HCT116 (cell line): ENCODE measurements around the gene GATAD2A. TPM values are rescaled to one million over a fixed set of nuclear protein-coding genes. Genes with fewer than 3 reads are reported as not detected.

ENCODE experiments used
- ATAC-seq: fragments of 200-7000 bp; cut with Tn5 transposase; 2 replicates; pipeline ENCODE4 v1.9.1; 2020; ENCODE audit warnings: mild to moderate bottlenecking, moderate library complexity
- BruUV-seq: library from RNA; stranded (reverse); fragments of 400-500 nt; replicated peaks from 2 replicates; lab custom pipeline; 2021; lab: Mats Ljungman, UMichigan
- CTCF ChIA-PET: fragments of 300-600 bp; sonication (Branson Sonifier 250); formaldehyde crosslinking; loops from one replicate; lab custom pipeline; 2021; ENCODE audit warnings: antibody characterized with exemption; lab: Charles Lee
- POLR2A ChIA-PET: fragments of 300-600, 350-600 bp; sonication (Branson Sonifier 250); formaldehyde crosslinking; loops from one replicate; lab custom pipeline; 2021; ENCODE audit warnings: antibody characterized with exemption; lab: Charles Lee
- RAD21 ChIA-PET, 2 experiments: fragments of 300-600 bp; sonication (Branson Sonifier 250); formaldehyde crosslinking; loops; one replicate each; lab custom pipeline; 2023; ENCODE audit warnings: low total read pairs in 2 of 2; ENCODE audit not compliant: uncharacterized antibody in 2 of 2, unreplicated experiment in 2 of 2, low non-redundant PET in 1 of 2; lab: Charles Lee
- DNase-seq: peaks from one replicate; pipeline ENCODE4 v3.0.0-alpha.2; 2010; ENCODE audit warnings: low read depth, low spot score
- H2AFZ ChIP-seq: fragments of 200-600 bp; shearing (Covaris generic), sonication (generic); 2 replicates; pipeline ENCODE4 v1.6.1; 2017; ENCODE audit warnings: low read depth, mixed run types, mixed read lengths, antibody characterized with exemption, low read length; ENCODE audit not compliant: poor library complexity, severe bottlenecking
- H3K27ac ChIP-seq: 2 replicates; pipeline ENCODE4 v1.5.1; 2012; ENCODE audit warnings: low read depth, low read length
- H3K27me3 ChIP-seq: fragments of 200-600 bp; sonication (generic); 2 replicates; pipeline ENCODE4 v1.6.1; 2016; ENCODE audit warnings: mixed run types, low read length, mixed read lengths; ENCODE audit not compliant: insufficient read depth
- H3K36me3 ChIP-seq, 2 experiments: fragments of 200-500 bp in 1 of 2; fragments of 200-600 bp in 1 of 2; sonication (Bioruptor generic) in 1 of 2; sonication (generic) in 1 of 2; 2 replicates each; pipeline versions ENCODE4 v1.5.1 to v1.6.1; 2014 to 2016; ENCODE audit warnings: low read length in 2 of 2, inconsistent platforms in 1 of 2, mixed read lengths in 1 of 2, mixed run types in 1 of 2; ENCODE audit not compliant: insufficient read depth in 2 of 2, control insufficient read depth in 1 of 2
- H3K4me1 ChIP-seq, 2 experiments: fragments of 200-600 bp in 1 of 2; sonication (generic) in 1 of 2; 2 replicates each; pipeline versions ENCODE4 v1.5.1 to v1.6.1; 2012 to 2017; ENCODE audit warnings: low read length in 2 of 2, inconsistent platforms in 1 of 2, mild to moderate bottlenecking in 1 of 2, mixed read lengths in 1 of 2, mixed run types in 1 of 2, moderate library complexity in 1 of 2; ENCODE audit not compliant: insufficient read depth in 2 of 2, control insufficient read depth in 1 of 2
- H3K4me2 ChIP-seq: fragments of 200-600 bp; sonication (generic); 2 replicates; pipeline ENCODE4 v1.6.1; 2017; ENCODE audit warnings: mixed run types, low read length, mixed read lengths
- H3K4me3 ChIP-seq, 2 experiments: fragments of 200-600 bp in 1 of 2; sonication (generic) in 1 of 2; replicated peaks in 1 of 2; 2 replicates each; pipeline ENCODE4 v1.5.1; 2011 to 2016; ENCODE audit warnings: low read length in 2 of 2, control low read depth in 1 of 2, low read depth in 1 of 2, mild to moderate bottlenecking in 1 of 2, mixed read lengths in 1 of 2, mixed run types in 1 of 2
- H3K79me2 ChIP-seq: fragments of 200-600 bp; sonication (generic); 2 replicates; pipeline ENCODE4 v1.6.1; 2017; ENCODE audit warnings: mild to moderate bottlenecking, mixed run types, low read length, moderate library complexity, mixed read lengths; ENCODE audit not compliant: insufficient read depth
- H3K9ac ChIP-seq: fragments of 200-600 bp; sonication (generic); 2 replicates; pipeline ENCODE4 v1.6.1; 2016; ENCODE audit warnings: low read length, mixed read lengths
- H3K9me2 ChIP-seq: fragments of 200-600 bp; sonication (generic), shearing (Covaris generic); 2 replicates; pipeline ENCODE4 v1.6.1; 2017; ENCODE audit warnings: mixed run types, mild to moderate bottlenecking, moderate library complexity; ENCODE audit not compliant: insufficient read depth
- H3K9me3 ChIP-seq, 2 experiments: fragments of 200-500 bp in 1 of 2; fragments of 200-600 bp in 1 of 2; sonication (Bioruptor generic) in 1 of 2; sonication (generic) in 1 of 2; 2 replicates each; pipeline ENCODE4 v1.6.1; 2014 to 2017; ENCODE audit warnings: low read length in 2 of 2, mixed read lengths in 2 of 2, inconsistent platforms in 1 of 2, low read depth in 1 of 2, mild to moderate bottlenecking in 1 of 2, mixed run types in 1 of 2, moderate library complexity in 1 of 2; ENCODE audit not compliant: control insufficient read depth in 1 of 2, insufficient read depth in 1 of 2
- H4K20me1 ChIP-seq: fragments of 200-600 bp; sonication (generic), shearing (Covaris generic); 2 replicates; pipeline ENCODE4 v1.6.1; 2017; ENCODE audit warnings: mixed run types, mild to moderate bottlenecking, moderate library complexity; ENCODE audit not compliant: insufficient read depth
- EGR1 ChIP-seq: IDR thresholded peaks from 2 replicates; pipeline ENCODE4 v1.6.1; 2012; ENCODE audit warnings: low read depth
- ELF1 ChIP-seq: IDR thresholded peaks from 2 replicates; pipeline ENCODE4 v1.6.1; 2012; ENCODE audit warnings: low read depth, borderline replicate concordance
- EZH2 ChIP-seq: fragments of 200-600 bp; sonication (generic); IDR thresholded peaks from 2 replicates; pipeline ENCODE4 v1.6.1; 2017; ENCODE audit warnings: antibody characterized with exemption, mixed run types
- EZH2phosphoT487 ChIP-seq: fragments of 200-600 bp; IDR thresholded peaks from 2 replicates; pipeline ENCODE4 v1.6.1; 2018; ENCODE audit warnings: antibody characterized with exemption, borderline replicate concordance
- JUND ChIP-seq: IDR thresholded peaks from 2 replicates; pipeline ENCODE4 v1.6.1; 2012
- SIN3A ChIP-seq: IDR thresholded peaks from 2 replicates; pipeline ENCODE4 v1.6.1; 2012; ENCODE audit warnings: low read depth
- SP1 ChIP-seq: IDR thresholded peaks from 2 replicates; pipeline ENCODE4 v1.6.1; 2012; ENCODE audit warnings: low read depth
- YY1 ChIP-seq: IDR thresholded peaks from 2 replicates; pipeline ENCODE4 v1.6.1; 2011; ENCODE audit warnings: low read length, low read depth, moderate library complexity, mild to moderate bottlenecking; ENCODE audit not compliant: insufficient replicate concordance; ENCODE audit errors: extremely low read depth
- ZFX ChIP-seq: fragments of 450-650 bp; IDR thresholded peaks from 2 replicates; pipeline ENCODE4 v1.6.1; 2017
- intact Hi-C: fragments of 100-400 bp; cut with micrococcal nuclease; formaldehyde crosslinking; loops from 2 replicates; pipeline ENCODE4 v1.10.0; 2022
- total RNA-seq: library from RNA; stranded (reverse); gene quantifications from one replicate; pipeline ENCODE4 v1.2.1, GENCODE V29; 2021; ENCODE audit not compliant: unreplicated experiment
- TF ChIP-seq, protein P1 (sequence below): IDR thresholded peaks from 2 replicates; pipeline ENCODE4 v1.6.1; 2012
- TF ChIP-seq, protein P2 (sequence below): IDR thresholded peaks from 2 replicates; pipeline ENCODE4 v1.6.1; 2011; ENCODE audit warnings: mild to moderate bottlenecking, low read length, moderate library complexity; ENCODE audit not compliant: insufficient replicate concordance; ENCODE audit errors: extremely low read depth
- TF ChIP-seq, protein P3 (sequence below), 3 experiments: fragments of 200-600 bp in 1 of 3; sonication (generic) in 1 of 3; IDR thresholded peaks in 2 of 3; conservative IDR thresholded peaks in 1 of 3; 2 replicates each; pipeline ENCODE4 v1.5.1; 2012 to 2017; ENCODE audit warnings: low read depth in 2 of 3, low read length in 2 of 3, antibody characterized with exemption in 1 of 3, borderline replicate concordance in 1 of 3, control low read depth in 1 of 3, mild to moderate bottlenecking in 1 of 3, mixed read lengths in 1 of 3, mixed run types in 1 of 3, moderate library complexity in 1 of 3; ENCODE audit not compliant: insufficient read depth in 1 of 3

The GATAD2A gene
- total RNA-seq, 1 experiment from 2014 or later: 130 TPM

DNA sequence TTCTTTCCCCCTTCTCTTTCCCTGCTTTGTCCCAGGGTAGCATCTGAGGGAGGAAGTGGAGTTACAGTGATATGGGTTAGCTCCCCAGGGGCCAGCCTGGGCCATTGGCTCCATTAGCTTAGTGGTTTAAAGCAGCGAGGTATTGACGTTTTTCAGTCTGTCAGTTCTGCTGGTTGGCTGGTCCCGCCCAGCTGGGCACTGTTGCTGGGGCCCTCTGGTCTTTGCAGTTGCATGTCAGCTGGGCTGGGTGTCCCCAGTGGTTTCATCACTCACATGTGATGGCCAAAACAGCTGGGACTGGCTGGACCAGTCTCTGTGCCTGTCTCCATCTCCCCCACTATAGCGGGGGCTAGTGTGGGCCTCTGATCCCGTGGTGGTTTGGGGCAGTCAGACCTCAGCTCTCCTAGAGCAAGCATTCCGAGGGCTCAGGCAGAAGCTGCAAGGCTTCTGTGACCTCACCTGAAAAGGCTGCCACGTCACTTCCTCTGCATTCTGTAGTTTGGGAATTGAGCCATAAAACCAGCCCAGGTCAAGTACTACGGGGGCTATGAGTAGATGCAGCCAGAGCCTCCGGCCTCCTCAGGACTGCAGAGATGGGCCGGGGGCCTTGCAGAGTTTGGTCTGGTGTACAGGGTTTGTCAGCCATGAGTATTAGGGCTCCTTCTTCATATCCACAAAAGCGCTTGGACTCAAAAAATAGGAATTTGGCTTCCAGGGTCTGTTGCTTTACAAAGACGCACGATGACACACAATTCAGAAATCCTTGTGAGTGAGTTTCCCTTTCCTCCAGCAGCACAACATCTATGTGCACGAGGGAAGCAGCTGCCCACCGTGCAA lies 79.9 kb downstream of the GATAD2A start:
- intact Hi-C loops: loop anchor here (5.0 kb wide), 1 partner anchor 78 kb away; the partner anchor contains the start of gene GATAD2A
- POLR2A ChIA-PET: no interaction called here
- no peak overlapping the region for H3K9ac ChIP-seq
- peaks cover 90% of the 10 kb centered on the region for H3K79me2 ChIP-seq
- peaks cover 11% of the 10 kb centered on the region; the same call in 1 of the 2 replicates for H4K20me1 ChIP-seq
- TF ChIP-seq, protein P1, sequence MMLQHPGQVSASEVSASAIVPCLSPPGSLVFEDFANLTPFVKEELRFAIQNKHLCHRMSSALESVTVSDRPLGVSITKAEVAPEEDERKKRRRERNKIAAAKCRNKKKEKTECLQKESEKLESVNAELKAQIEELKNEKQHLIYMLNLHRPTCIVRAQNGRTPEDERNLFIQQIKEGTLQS: no peak
- TF ChIP-seq, protein P2, sequence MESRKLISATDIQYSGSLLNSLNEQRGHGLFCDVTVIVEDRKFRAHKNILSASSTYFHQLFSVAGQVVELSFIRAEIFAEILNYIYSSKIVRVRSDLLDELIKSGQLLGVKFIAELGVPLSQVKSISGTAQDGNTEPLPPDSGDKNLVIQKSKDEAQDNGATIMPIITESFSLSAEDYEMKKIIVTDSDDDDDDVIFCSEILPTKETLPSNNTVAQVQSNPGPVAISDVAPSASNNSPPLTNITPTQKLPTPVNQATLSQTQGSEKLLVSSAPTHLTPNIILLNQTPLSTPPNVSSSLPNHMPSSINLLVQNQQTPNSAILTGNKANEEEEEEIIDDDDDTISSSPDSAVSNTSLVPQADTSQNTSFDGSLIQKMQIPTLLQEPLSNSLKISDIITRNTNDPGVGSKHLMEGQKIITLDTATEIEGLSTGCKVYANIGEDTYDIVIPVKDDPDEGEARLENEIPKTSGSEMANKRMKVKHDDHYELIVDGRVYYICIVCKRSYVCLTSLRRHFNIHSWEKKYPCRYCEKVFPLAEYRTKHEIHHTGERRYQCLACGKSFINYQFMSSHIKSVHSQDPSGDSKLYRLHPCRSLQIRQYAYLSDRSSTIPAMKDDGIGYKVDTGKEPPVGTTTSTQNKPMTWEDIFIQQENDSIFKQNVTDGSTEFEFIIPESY: no peak
- TF ChIP-seq ZFX: no peak
- TF ChIP-seq, protein P3, sequence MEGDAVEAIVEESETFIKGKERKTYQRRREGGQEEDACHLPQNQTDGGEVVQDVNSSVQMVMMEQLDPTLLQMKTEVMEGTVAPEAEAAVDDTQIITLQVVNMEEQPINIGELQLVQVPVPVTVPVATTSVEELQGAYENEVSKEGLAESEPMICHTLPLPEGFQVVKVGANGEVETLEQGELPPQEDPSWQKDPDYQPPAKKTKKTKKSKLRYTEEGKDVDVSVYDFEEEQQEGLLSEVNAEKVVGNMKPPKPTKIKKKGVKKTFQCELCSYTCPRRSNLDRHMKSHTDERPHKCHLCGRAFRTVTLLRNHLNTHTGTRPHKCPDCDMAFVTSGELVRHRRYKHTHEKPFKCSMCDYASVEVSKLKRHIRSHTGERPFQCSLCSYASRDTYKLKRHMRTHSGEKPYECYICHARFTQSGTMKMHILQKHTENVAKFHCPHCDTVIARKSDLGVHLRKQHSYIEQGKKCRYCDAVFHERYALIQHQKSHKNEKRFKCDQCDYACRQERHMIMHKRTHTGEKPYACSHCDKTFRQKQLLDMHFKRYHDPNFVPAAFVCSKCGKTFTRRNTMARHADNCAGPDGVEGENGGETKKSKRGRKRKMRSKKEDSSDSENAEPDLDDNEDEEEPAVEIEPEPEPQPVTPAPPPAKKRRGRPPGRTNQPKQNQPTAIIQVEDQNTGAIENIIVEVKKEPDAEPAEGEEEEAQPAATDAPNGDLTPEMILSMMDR (IDR thresholded peaks at IDR 0.05 in 2 of 3, conservative IDR thresholded peaks at IDR 0.05 in 1 of 3; ENCODE audit: borderline replicate concordance in 1 of 3, insufficient read depth in 1 of 3, low read depth in 2 of 3, low read length in 2 of 3): no peak
- no peak for TF ChIP-seq YY1
- TF ChIP-seq ELF1: no peak
- no peak for TF ChIP-seq SIN3A
- TF ChIP-seq EZH2: no peak
- no peak for TF ChIP-seq SP1
- no peak for TF ChIP-seq EGR1
- TF ChIP-seq EZH2phosphoT487: no peak
- TF ChIP-seq JUND: no peak
- H3K9me3 ChIP-seq: no peaks in the 10 kb centered on the region
- DNase-seq (no peak), ATAC-seq (no peak)
- no peak overlapping the region for H3K4me3 ChIP-seq
- peaks cover 19 to 39% of the 10 kb centered on the region in 2 experiments for H3K4me1 ChIP-seq
- CTCF ChIA-PET: no interaction called here
- RAD21 ChIA-PET: no interaction called here
- no peak overlapping the region for H2AFZ ChIP-seq
- H3K36me3 ChIP-seq: 0 out of 4 replicates have a peak, but pooled peaks cover 0 to 8% of the 10 kb centered on the region in 2 experiments
- no TSS peak for BruUV-seq
- no peak overlapping the region; the same call in 1 of the 2 replicates for H3K27ac ChIP-seq
- no peaks in the 10 kb centered on the region for H3K9me2 ChIP-seq
- H3K27me3 ChIP-seq: no peaks in the 10 kb centered on the region
- H3K4me2 ChIP-seq: no peak overlapping the region
